Measurements from ENCODE around the gene GGT7.

DNA sequence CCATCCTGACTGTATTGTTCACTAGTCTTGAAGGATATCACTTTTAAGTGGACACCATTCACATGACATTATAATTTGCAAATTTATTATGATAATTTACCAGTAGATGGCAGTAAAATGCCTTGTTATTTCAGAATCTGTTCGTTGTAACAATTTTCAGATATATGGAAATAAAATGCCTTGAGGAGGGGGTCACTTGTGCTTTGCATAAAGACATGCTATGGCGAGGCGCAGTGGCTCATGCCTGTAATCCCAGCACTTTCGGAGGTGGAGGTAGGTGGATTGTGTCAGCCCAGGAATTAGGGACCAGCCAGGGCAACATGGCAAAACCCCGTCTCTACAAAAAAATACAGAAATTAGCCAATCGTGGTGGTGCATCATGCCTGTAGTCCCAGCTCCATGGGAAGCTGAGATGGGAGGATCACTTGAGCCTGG, 38.2 kb downstream of the GGT7 start:
- no peak for TF ChIP-seq EZH2 (IDR thresholded peaks at IDR 0.05; ENCODE audit: insufficient read depth, low read length)
- TF ChIP-seq, protein P1, sequence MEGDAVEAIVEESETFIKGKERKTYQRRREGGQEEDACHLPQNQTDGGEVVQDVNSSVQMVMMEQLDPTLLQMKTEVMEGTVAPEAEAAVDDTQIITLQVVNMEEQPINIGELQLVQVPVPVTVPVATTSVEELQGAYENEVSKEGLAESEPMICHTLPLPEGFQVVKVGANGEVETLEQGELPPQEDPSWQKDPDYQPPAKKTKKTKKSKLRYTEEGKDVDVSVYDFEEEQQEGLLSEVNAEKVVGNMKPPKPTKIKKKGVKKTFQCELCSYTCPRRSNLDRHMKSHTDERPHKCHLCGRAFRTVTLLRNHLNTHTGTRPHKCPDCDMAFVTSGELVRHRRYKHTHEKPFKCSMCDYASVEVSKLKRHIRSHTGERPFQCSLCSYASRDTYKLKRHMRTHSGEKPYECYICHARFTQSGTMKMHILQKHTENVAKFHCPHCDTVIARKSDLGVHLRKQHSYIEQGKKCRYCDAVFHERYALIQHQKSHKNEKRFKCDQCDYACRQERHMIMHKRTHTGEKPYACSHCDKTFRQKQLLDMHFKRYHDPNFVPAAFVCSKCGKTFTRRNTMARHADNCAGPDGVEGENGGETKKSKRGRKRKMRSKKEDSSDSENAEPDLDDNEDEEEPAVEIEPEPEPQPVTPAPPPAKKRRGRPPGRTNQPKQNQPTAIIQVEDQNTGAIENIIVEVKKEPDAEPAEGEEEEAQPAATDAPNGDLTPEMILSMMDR (IDR thresholded peaks at IDR 0.05; ENCODE audit: insufficient read depth, low read depth, low read length) = peak; percentile 44
